NOMO-1 treated with dmso at 0.1 percent for 144 hours (cell line): Measurements from ENCODE around the gene ZFYVE28.

ENCODE experiments used
- DNase-seq: peaks from one replicate; lab custom pipeline; 2025; ENCODE audit not compliant: unreplicated experiment; lab: John Stamatoyannopoulos, UW

ZFYVE28 gene

GRCh38 chr4:2291705-2292645 lies 126.5 kb downstream of the ZFYVE28 start:
- DNase-seq = no peak

GRCh38 chr4:2290974-2291704 lies 127.3 kb downstream of the ZFYVE28 start:
- no peak for DNase-seq

- DNase-seq = no peak
Observed at GRCh38 chr4:2290488-2290887, 128.0 kb downstream of the ZFYVE28 start.

GRCh38 chr4:2289955-2290333 lies 128.5 kb downstream of the ZFYVE28 start:
- DNase-seq = no peak

GRCh38 chr4:2289311-2289954 lies 129.0 kb downstream of the ZFYVE28 start:
- DNase-seq = no peak

- no peak for DNase-seq
Observed at GRCh38 chr4:2288051-2288541, 130.3 kb downstream of the ZFYVE28 start.

DNA sequence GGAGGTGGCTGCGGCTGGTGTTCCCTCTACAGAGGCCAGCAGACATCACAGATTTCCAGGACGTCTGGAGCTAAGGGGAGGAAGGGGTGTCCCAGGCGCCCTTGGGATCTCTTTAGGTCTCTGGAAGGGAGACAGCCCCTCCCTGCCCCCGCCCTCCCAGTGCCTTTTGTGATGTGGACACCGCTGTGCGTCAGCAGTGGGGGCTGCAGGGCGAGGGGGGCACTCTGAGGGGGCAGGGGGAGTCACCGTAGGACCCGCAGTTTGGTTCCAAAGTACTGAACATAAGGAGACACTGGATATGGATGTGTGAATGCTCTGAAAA lies 130.9 kb downstream of the ZFYVE28 start:
- no peak for DNase-seq

- DNase-seq = no peak
Observed at GRCh38 chr4:2286904-2287593, 131.4 kb downstream of the ZFYVE28 start.

DNA sequence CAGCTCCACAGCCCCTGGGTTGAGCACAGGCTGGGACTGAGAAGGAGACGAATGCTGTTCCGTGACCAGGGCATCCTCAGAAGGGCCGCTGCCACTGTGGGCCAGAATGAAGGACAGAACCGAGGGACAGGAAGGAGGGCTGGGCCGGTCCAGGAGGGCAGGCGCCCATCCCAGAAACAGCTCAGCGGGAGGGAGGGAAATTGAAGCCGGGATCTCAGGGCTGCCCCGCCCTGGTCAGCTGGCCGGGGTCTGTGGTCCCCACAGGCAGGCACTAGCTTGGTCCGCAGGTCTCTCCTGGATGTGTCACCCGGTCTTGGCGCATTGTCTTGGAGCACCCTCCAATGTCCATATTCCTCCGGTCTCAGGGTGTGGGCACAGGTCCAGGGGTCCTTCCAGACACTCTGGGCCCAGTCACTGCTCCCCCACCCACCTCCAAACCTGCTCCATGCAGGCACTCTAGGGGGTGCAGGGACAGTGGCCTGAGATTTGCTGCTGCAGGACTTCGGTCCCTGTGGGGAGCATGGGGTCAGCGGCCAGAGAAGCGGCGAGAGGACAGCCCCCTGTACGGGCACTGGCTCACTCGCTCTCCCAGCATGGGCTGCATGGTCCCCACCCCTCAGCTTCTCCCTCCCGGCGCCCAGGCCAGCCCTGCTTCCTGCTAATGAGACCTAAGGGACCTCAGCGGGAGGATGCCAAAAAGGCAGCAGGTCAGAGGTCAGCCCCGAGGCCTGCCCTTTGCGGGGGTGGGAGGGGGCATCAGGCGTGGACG lies 132.6 kb downstream of the ZFYVE28 start:
- no peak for DNase-seq

- DNase-seq = no peak
Observed at GRCh38 chr4:2284934-2285612, 133.4 kb downstream of the ZFYVE28 start.

DNA sequence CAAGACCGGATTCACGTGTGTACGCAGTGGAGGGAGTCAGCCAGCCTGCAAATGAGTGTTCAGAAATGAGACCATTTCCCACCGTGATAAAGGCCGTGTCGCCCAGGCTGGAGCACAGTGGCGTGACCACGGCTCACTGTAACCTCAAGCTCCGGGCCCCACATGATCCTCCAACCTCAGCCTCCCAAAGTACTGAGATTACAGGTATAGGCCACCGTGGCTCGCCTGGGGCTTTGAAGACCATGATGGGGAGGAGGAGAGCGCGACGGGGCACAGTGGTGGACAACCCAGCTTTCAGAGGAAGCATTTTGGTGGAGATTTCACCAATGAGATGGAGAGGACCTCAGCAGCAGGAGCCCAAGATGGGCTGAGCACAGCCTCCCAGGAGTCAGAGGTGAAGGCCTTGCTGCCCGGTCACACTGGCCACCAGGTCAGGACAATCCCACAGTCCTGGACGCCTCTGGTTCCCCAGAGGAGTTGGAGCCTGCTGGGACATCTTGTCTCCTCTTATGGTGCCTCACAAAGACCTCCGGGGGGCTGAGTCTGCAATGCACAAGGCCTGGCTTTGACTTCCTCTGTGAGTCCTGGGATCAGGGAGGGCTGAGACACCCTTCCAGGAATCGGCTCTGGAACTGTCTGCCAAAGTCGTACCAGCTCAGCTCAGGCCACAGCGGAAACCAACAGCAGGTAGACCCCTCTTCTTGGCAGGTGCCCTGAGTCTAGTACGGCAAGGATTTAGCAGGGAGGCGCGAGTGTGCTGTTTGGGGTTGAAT lies 134.1 kb downstream of the ZFYVE28 start:
- DNase-seq = no peak

DNA sequence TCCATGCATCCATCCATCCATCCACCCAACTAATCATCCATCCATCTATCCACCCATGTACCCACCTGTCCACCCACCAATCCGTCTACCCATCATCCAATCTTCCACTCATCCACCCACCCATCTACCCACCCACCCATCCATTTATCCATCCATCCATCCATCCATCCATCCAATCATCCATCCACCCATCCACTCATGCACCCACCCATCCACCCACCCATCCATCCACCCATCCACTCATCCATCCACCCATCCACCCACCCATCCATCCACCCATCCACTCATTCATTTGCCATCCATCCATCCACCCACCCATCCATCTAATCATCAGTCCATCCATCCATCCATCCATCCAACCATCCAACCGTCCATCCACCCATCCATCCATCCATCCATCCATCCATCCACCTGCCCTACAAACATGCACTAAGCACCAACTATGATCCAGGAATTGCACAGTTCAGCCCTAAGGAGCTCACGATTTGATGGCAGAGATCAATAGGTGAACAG lies 135.2 kb downstream of the ZFYVE28 start:
- DNase-seq = no peak

- DNase-seq = no peak
Observed at GRCh38 chr4:2281575-2282343, 136.7 kb downstream of the ZFYVE28 start.

DNA sequence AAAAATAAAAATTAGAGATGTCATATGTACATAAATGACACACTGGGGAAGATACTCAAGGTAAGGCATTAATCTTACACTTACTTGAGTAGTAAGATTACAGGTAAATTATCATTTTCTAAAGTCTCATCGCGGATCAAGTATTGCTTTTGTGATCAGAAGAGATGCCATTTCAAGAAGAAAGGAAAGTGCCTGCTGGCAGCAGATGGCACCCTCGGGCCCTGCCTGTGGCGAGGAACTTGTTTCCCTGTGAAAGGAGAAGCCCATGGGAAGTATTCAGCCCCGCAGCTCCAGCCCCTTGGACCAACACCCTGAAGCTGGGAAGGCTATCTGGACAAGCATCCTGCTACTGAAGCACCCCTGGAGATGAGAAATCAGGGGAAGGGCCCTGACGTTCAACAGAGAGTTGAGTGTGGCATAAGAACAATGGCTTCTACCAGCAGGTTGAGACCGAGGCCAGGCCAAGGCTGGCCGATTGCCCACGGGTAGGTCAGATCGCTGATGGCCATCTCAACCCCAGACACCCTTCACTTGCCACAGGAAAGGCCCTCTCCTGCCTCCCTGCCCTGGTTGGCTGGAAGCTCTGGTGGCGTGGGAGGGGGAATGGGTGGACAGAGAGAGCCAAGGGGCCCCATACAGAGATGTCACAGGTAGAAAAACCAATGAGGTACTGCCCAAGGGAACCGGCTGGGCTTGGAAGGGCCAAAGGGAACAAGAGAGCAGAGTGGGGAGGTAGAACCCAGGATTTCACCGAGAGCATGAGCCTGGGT lies 137.7 kb downstream of the ZFYVE28 start:
- DNase-seq = no peak

- no peak for DNase-seq
Observed at GRCh38 chr4:2277956-2278355, 140.5 kb downstream of the ZFYVE28 start.

- DNase-seq = no peak
Observed at GRCh38 chr4:2276581-2277325, 141.7 kb downstream of the ZFYVE28 start.
